Endothelial cell of umbilical vein (primary cell): ENCODE data around the gene MCTP2. TPM values are rescaled to one million over a fixed set of nuclear protein-coding genes. Genes with fewer than 3 reads are reported as not detected.

Experiments used
- BruUV-seq: library from RNA; stranded (reverse); fragments of 400-500 nt; replicated peaks from 2 replicates; lab custom pipeline; 2021; lab: Mats Ljungman, UMichigan
- CTCF ChIA-PET: fragments of 300-600, 350-600 bp; sonication (Branson Sonifier 250); formaldehyde crosslinking; loops from one replicate; lab custom pipeline; 2021; ENCODE audit warnings: antibody characterized with exemption, inconsistent platforms; lab: Charles Lee
- POLR2A ChIA-PET: fragments of 300-600, 350-600 bp; sonication (Branson Sonifier 250); formaldehyde crosslinking; loops from one replicate; lab custom pipeline; 2021; ENCODE audit warnings: antibody characterized with exemption, inconsistent platforms; lab: Charles Lee
- DNase-seq: peaks from one replicate; pipeline ENCODE4 v3.0.0-alpha.2; 2011; ENCODE audit warnings: low read depth, low spot score
- FAIRE-seq: peaks from 2 replicates; lab custom pipeline; 2011; peaks lifted over from hg19 to GRCh38; lab: Jason Lieb, UNC
- H2AFZ ChIP-seq: 2 replicates; pipeline ENCODE4 v1.6.0; 2012; ENCODE audit warnings: low read depth, low read length, control low read depth, inconsistent platforms
- H3K27ac ChIP-seq: 2 replicates; pipeline ENCODE4 v1.5.1; 2011; ENCODE audit warnings: low read depth, mild to moderate bottlenecking, control low read depth, low read length, moderate library complexity; ENCODE audit not compliant: insufficient read depth
- H3K27me3 ChIP-seq, 2 experiments: 2 replicates each; pipeline versions ENCODE4 v1.6.0 to v1.6.1; 2011; ENCODE audit warnings: low read length in 2 of 2, mixed read lengths in 1 of 2; ENCODE audit not compliant: control insufficient read depth in 2 of 2, insufficient read depth in 2 of 2
- H3K36me3 ChIP-seq, 2 experiments: 2 replicates in 1 of 2; 3 replicates in 1 of 2; pipeline ENCODE4 v1.5.1; 2011; ENCODE audit warnings: low read length in 2 of 2, mild to moderate bottlenecking in 1 of 2, moderate library complexity in 1 of 2; ENCODE audit not compliant: control insufficient read depth in 2 of 2, insufficient read depth in 2 of 2; ENCODE audit errors: extremely low read depth in 1 of 2
- H3K4me1 ChIP-seq: 3 replicates; pipeline ENCODE4 v1.5.1; 2011; ENCODE audit warnings: mild to moderate bottlenecking, low read length; ENCODE audit not compliant: control insufficient read depth, insufficient read depth; ENCODE audit errors: extremely low read depth
- H3K4me2 ChIP-seq: 2 replicates; pipeline ENCODE4 v1.6.1; 2011; ENCODE audit warnings: low read length, control low read depth, mixed read lengths; ENCODE audit not compliant: insufficient read depth
- H3K4me3 ChIP-seq, 3 experiments: fragments of 200-600 bp in 1 of 3; sonication (generic), shearing (Covaris generic) in 1 of 3; replicated peaks in 1 of 3; 2 replicates each; pipeline ENCODE4 v1.5.1; 2011 to 2016; ENCODE audit warnings: control low read depth in 3 of 3, low read length in 3 of 3, mild to moderate bottlenecking in 2 of 3, inconsistent platforms in 1 of 3, low read depth in 1 of 3, moderate library complexity in 1 of 3; ENCODE audit not compliant: insufficient read depth in 1 of 3
- H3K79me2 ChIP-seq: 2 replicates; pipeline ENCODE4 v1.6.0; 2012; ENCODE audit warnings: low read length, inconsistent platforms; ENCODE audit not compliant: control insufficient read depth, insufficient read depth
- H3K9ac ChIP-seq: replicated peaks from 2 replicates; pipeline ENCODE3; 2011; ENCODE audit warnings: low read length, control low read depth; ENCODE audit not compliant: insufficient read depth; ENCODE audit errors: extremely low read depth
- H3K9me1 ChIP-seq: replicated peaks from 3 replicates; pipeline ENCODE4 v1.6.0; 2011; ENCODE audit warnings: mild to moderate bottlenecking, low read length; ENCODE audit not compliant: control insufficient read depth, insufficient read depth; ENCODE audit errors: extremely low read depth
- H3K9me3 ChIP-seq: replicated peaks from 2 replicates; pipeline ENCODE4 v1.5.1; 2012; ENCODE audit warnings: low read length, inconsistent platforms; ENCODE audit not compliant: control insufficient read depth, insufficient read depth
- H4K20me1 ChIP-seq: replicated peaks from 2 replicates; pipeline ENCODE3; 2011; ENCODE audit warnings: mild to moderate bottlenecking, low read length; ENCODE audit not compliant: control insufficient read depth, insufficient read depth; ENCODE audit errors: extremely low read depth
- FOS ChIP-seq: IDR thresholded peaks from 2 replicates; pipeline ENCODE4 v1.6.1; 2011; ENCODE audit warnings: mild to moderate bottlenecking, low read length, moderate library complexity, borderline replicate concordance; ENCODE audit not compliant: insufficient read depth
- MYC ChIP-seq: IDR thresholded peaks from one replicate; pipeline ENCODE4 v1.6.1; 2011; ENCODE audit warnings: mild to moderate bottlenecking, low read depth, low read length
- POLR2A ChIP-seq: IDR thresholded peaks from 2 replicates; pipeline ENCODE4 v1.6.1; 2012; ENCODE audit warnings: low read depth, mild to moderate bottlenecking, control low read depth, low read length
- POLR2AphosphoS5 ChIP-seq: IDR thresholded peaks from 2 replicates; pipeline ENCODE4 v1.6.1; 2012; ENCODE audit warnings: low read depth, mild to moderate bottlenecking, control low read depth, low read length, moderate library complexity; ENCODE audit not compliant: insufficient read depth
- dilution Hi-C: fragments of 300-500 bp; cut with MboI; formaldehyde crosslinking; loops from one replicate; pipeline ENCODE4 v1.15.0; 2019; ENCODE audit warnings: low sequenced_read_pairs; ENCODE audit not compliant: extremely low pct_ligation_motif_present
- intact Hi-C: fragments of 100-400 bp; cut with micrococcal nuclease; formaldehyde crosslinking; loops from one replicate; pipeline ENCODE4 v1.10.0; 2022
- polyA plus RNA-seq, 4 experiments: library from polyadenylated mRNA; depleted of rRNA in 3 of 4; stranded (reverse) in 3 of 4; unstranded in 1 of 4; fragments of >200 nt; gene quantifications; 2 replicates each; pipeline versions ENCODE4 v1.2.1 to v1.2.3, GENCODE V29; 2011 to 2012; ENCODE audit warnings: missing spikeins in 1 of 4
- total RNA-seq: library from RNA; stranded (reverse); gene quantifications from 2 replicates; pipeline ENCODE4 v1.2.3, GENCODE V29; 2021
- TF ChIP-seq, protein P1 (sequence below): IDR thresholded peaks from 2 replicates; pipeline ENCODE4 v1.6.1; 2011; ENCODE audit not compliant: insufficient read depth, insufficient read length

The MCTP2 gene
- total and polyA plus RNA-seq, 2 donors (not counting 3 experiments of a cell fraction or from before 2014, with no cell fraction given): 0.01 to 0.75 TPM

DNA sequence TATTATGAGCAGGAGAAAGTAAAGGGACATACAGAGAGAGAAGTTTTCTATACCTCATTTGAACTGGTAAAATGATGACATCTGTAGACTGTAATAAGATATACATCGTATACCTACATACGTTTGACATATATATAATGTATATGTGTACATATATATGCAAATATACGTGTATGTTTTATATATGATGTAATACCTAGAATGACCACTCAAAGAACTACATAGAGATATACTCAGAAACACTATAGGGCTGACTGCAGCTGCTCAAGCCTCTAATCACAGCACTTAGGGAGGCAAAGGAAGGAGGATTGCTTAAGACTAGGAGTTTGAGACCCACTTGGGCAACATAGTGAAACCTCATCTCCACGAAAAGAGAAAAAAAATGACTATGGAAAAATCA lies 48.5 kb upstream of the MCTP2 start:
- BruUV-seq: no TSS peak
- no peak for TF ChIP-seq FOS
- no peak for TF ChIP-seq MYC
- TF ChIP-seq, protein P1, sequence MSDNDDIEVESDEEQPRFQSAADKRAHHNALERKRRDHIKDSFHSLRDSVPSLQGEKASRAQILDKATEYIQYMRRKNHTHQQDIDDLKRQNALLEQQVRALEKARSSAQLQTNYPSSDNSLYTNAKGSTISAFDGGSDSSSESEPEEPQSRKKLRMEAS: no peak
- no peak for TF ChIP-seq POLR2A
- Histone ChIP-seq H3K9me1 (no peaks in the 10 kb centered on the region), H2AFZ (no peak overlapping the region), H3K27ac (no peak overlapping the region), H3K4me1 (no peaks in the 10 kb centered on the region), H3K79me2 (no peaks in the 10 kb centered on the region), H3K36me3 (no peaks in the 10 kb centered on the region), H3K9me3 (no peaks in the 10 kb centered on the region), H4K20me1 (no peaks in the 10 kb centered on the region), H3K27me3 (no peaks in the 10 kb centered on the region), H3K9ac (no peak overlapping the region), H3K4me2 (no peak overlapping the region), H3K4me3 (no peak overlapping the region)
- POLR2A ChIA-PET: no interaction called here
- no peak for DNase-seq
- no peak for FAIRE-seq
- intact Hi-C loops: no loop called here
- CTCF ChIA-PET: no interaction called here
- dilution Hi-C loops: no loop called here

DNA sequence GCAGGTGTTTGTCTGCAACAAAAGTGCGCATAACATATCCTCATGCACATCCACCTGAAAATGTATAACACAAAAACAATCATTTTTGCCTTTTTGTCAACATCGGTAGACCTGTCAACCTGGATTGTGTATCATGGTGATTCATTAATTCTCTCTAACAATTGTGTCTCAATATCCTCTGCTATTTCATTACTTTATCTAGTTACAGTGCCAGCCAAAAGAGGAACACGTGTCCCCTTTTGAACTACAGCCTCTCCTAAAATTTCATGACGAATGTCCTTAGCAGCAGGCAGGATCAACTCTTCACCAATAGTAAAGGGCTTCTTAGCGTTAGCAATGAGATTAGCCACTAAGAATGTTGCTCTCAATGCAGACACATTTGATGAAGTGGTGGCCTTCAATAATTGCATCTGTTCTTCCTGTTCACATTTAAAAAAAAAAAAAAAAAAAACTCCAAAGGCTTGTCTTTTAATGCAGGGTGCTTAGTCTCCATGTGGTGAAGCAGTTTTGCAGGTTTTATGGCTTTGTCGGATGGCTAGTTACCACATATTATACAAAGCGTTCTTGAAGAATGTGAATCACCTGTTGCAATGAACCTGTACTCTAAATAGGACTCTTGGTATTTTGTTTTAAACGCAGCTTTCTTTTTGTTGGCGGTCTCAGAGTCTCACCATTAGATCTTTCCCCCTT lies 45.7 kb upstream of the MCTP2 start:
- Histone ChIP-seq H3K4me1 (no peaks in the 10 kb centered on the region), H3K4me2 (no peak overlapping the region), H3K9ac (no peak overlapping the region), H3K79me2 (no peaks in the 10 kb centered on the region), H4K20me1 (no peaks in the 10 kb centered on the region), H2AFZ (no peak overlapping the region), H3K9me3 (no peaks in the 10 kb centered on the region), H3K4me3 (no peak overlapping the region), H3K9me1 (no peaks in the 10 kb centered on the region), H3K36me3 (no peaks in the 10 kb centered on the region), H3K27me3 (no peaks in the 10 kb centered on the region), H3K27ac (no peak overlapping the region)
- ChIA-PET CTCF (no interaction called here), POLR2A (no interaction called here)
- BruUV-seq: no TSS peak
- DNase-seq: no peak
- intact Hi-C loops: no loop called here
- dilution Hi-C loops: no loop called here
- TF ChIP-seq FOS (no peak), POLR2AphosphoS5 (no peak)
- TF ChIP-seq, protein P1: no peak
- FAIRE-seq: no peak
